Skin epidermis (tissue), 12 donors: ENCODE data around the gene EEFSEC.

ENCODE experiments used
- H3K27ac ChIP-seq, 21 experiments: fragments of 200-600 bp; sonication (generic) in 11 of 21; one replicate each; pipeline ENCODE4 v1.5.0; 2020; ENCODE audit warnings: mild to moderate bottlenecking in 3 of 21, inconsistent platforms in 2 of 21, moderate library complexity in 2 of 21
- H3K4me3 ChIP-seq, 7 experiments: fragments of 200-600 bp; sonication (generic) in 2 of 7; one replicate each; pipeline ENCODE4 v1.5.0; 2020; ENCODE audit warnings: inconsistent platforms in 2 of 7, mild to moderate bottlenecking in 2 of 7, moderate library complexity in 1 of 7

The EEFSEC gene

DNA sequence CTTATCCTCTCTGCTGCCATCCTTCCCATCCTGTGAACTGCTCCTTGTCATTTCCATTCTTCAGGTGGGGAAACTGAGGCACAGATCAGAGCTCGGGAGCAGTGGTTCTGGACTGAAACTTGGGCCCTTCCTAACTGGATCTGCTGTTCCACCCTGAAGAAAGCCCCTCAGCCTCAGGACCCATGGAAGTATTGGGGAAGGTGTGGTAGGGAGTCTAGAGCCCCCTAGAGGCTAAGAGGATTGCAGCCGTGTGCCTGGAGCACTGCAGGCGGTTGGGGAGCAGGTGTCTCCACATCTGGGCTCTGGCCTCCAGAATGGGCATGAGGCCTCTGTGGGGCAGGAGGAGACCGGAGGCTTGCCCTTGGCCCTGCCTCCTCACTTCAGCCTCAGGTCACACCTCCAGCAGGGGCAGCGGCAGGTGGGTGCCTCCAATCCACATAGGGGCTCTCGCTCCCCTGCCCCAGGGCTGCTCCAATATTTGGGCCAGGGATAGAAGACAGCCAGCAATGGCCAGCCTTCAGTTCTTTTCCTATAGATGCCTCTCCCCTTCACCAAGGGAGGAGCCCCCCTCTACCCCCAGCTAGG, 285.3 kb downstream of the EEFSEC start:
- H3K4me3 ChIP-seq, result no peak overlapping the region
- H3K27ac ChIP-seq, result no peak overlapping the region

DNA sequence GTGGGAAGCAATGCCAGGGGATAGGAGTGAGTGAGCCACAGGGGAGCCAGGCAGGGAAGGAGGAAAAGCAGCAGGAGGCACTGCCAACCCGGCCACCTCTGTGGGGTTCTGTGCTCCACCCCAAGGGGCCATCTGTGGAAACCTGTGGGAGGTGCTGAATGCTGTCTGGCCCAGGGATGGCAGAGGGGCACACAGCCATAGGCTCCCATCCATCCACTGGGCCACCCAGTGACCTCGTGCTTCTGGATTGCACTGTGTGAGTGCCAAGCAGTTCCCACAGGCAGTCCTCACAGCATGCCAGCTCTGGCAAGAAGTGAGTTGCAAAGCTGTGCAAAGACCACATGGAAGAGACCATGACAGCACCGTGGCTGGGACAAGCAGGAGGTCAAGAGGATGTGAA, 285.9 kb downstream of the EEFSEC start:
- Histone ChIP-seq H3K27ac (no peak overlapping the region), H3K4me3 (no peak overlapping the region)

DNA sequence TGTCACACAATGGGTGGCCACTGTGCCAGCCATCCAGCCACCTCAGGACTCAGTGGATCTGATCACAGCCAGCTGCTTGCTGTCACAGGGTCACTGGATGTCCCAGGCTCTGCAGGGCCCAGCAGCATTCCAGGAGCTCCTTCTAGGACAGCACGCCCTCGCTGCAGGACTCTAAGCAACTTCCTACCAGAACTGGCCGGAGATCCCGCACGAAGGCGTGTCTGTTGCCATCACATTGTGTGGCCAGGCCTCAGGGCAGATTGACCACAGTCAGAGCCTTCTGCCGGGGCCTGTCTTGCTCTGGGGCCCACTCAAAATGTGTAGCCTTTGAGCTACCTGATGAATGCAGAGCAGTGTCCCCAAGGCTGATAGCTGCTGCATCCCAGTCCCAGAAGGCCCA, 288.8 kb downstream of the EEFSEC start:
- Histone ChIP-seq H3K4me3 (no peak overlapping the region), H3K27ac (no peak overlapping the region)

DNA sequence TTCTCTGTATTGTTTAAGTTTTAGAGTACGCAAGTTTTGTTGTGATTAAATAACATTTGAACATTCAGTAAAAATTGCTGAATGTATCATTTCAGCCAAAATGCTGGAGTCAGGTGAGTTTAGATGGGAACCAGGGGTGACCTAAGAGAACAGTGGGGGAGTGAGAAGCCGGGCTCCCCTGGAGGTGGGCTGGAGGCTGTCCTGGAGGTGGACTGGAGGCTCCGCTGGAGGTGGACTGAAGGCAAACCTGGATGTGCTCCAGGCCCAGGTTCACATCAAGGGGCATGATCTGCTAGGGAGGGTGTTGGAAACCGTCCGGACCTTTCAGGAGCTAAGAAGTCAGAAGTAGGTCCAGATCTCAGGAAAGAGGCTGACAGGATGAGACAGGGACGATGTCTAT, 289.7 kb downstream of the EEFSEC start:
- H3K27ac ChIP-seq, result no peak overlapping the region

DNA sequence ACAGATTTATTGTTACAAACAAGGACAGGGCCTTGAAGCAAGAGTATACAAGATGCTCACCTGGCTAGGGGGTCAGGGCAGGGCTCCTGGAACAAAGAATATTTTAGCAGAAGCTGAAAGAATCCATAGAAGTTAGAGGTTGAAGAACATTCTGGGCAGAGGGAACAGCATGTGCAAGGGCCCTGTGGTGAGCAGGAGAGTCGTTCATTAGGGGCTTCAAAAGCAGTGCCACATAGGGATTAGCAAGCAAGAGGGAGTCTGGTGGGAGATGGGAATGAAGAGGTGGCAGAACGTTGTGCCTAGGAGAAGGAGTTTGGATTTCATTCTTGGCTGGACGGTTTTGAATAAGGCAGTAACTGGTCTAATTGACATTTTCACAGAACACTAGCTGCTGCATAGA, 290.5 kb downstream of the EEFSEC start:
- H3K27ac ChIP-seq, result no peak overlapping the region
- no peak overlapping the region for H3K4me3 ChIP-seq

More for the DNA sequence above, 289.7 kb downstream of the EEFSEC start:
- H3K4me3 ChIP-seq, result no peak overlapping the region

DNA sequence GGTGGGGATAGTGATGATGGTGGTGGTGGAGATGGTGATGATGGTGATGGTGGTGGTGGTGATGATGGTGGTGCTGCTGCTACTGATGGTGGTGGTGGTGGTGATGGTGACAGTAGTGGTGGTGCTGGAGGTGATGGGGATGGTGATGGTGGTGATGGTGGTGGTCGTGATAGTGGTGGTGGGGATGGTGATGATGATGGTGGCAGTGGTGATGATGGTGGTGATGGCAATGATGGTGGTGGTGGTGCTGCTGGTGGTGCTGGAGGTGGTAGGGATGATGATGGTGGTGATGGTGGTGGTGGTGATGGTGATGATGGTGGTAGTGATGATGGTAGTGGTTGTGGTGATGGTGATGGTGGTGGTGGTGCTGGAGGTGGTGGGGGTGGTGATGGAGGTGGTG, 292.1 kb downstream of the EEFSEC start:
- H3K4me3 ChIP-seq, result no peak overlapping the region
- H3K27ac ChIP-seq, result no peak overlapping the region

DNA sequence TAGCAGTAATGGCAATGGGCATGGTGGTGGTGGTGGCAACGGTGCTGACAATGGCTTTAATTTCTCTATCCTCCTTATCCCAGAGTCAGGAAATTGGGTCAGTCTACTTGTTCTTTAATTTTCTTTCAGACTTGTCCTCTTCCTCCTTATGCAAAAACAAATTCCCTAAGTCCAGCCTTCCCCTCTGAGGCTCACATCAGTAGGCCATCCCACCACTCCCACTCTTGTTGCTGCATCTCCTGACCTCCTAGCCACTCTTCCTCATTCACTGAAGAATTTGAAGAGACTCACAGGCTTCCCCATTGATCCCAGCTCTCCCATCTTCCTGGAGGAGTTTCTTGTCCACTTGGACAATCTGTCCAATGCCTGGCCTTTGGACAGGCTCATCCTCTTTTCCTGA, 293.5 kb downstream of the EEFSEC start:
- Histone ChIP-seq H3K4me3 (no peak overlapping the region), H3K27ac (no peak overlapping the region)

DNA sequence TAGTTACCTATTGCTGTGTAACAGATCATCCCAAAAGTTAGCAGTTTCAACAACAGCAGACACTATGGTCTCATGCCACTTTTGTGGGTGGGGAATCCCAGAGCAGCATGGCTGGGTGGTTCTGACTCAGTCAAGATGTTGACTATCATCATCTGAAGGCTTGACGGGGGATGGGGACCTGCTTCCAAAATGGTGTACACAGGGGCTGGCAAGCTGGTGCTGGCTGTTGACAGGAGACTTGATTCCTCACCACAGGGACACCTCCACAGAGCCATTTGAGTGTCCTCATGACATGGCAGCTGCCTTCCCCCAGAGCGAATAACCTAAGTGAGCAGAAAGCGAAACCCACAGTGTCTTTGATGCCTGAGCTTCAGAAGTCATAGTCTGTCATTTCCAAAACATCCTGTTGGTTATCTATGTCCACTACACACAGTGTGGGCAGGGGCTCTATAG, 294.3 kb downstream of the EEFSEC start:
- no peak overlapping the region for H3K4me3 ChIP-seq
- no peak overlapping the region for H3K27ac ChIP-seq

DNA sequence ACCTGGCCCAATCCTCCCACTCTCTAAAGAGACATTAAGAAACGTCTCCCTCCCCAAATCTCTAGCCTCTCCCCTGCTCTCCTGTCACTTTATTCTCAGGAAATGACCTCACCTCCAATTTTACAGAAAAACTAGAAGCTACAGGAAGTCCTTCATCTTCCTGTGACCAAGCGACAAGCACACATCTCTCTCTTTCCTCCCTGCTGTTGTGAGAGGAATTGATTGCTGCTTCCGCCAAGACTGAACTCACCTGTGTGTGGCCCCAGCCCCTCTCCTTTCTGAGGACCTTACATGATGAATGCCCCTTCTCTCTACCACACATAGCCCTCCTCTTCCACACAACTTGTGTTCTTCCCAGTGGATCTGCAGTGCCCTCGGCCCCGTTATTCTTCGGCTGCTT, 295.2 kb downstream of the EEFSEC start:
- H3K4me3 ChIP-seq, result no peak overlapping the region
- no peak overlapping the region for H3K27ac ChIP-seq

DNA sequence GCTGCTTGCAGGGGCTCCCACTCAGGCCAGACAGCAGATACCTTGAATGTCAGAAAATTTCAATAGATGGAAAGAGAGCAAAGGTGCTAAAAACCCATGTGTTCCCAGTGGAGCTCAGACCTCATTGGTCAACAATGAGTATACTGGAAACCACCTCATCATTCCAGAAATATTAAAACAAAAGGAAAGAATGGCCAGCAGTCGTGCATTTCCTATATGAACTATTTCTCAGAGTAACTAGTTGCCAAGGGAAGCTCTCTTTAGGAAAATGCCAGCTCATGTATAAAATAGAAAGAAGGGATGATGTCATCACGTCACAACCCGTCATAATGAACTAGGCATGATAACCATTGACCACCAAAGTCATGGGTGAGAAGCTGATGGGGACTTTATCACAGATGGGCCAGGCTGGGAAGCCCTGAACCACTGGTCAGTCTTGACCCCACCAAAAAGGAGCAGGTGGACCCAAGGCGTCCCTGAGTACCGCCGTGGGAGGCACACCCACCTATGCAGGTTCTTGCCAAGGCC, 295.9 kb downstream of the EEFSEC start:
- H3K27ac ChIP-seq, result no peak overlapping the region
- no peak overlapping the region for H3K4me3 ChIP-seq

DNA sequence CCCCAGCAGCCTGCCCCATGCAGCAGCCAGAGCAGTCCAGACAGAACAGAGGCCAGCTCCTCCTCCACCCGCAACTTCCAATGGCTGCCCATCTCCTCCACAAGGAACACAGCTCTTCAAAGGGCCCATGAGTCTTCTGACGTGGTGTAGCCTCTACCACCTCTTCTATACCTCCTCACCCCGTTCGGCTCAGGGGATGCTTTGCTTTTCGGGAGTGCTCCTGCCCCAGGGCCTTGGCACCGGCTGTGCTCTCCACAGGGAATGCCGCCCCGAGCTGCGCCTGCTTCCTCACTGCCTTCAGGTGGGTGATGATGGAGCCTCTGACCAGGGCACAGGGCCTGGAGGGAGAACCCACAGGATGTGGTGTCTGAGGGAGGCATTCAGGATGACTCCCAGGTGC, 298.8 kb downstream of the EEFSEC start:
- H3K27ac ChIP-seq, result no peak overlapping the region
- H3K4me3 ChIP-seq, result no peak overlapping the region

DNA sequence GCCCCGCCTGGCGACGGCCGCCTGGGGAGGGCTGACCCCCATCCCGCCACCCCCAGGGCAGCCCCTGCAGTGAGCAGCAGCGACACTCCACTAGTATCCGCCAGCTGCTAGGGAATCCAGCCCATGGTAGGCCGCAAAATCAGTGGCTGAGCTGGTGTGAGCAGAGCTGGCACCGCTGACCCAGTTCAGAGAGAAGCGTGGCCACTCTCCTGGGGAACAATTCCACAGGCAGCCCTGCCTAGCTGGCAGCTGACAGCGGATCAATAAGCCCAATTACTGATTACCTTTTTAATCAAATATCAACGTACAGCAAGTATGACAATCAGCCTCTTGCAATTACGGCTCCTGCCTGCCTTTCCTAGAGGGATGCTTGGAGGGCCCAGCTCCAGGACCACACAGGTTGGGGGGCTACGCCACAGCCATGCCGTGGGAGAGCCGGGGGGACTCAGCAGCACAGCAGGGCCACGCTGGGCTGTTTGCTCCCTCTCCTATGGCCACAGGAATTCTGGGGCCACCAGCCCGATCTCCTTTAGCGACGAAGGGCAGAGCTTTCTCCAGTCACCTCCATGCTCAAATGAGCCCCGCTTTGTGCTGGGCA, 299.5 kb downstream of the EEFSEC start:
- no peak overlapping the region for H3K27ac ChIP-seq
- no peak overlapping the region for H3K4me3 ChIP-seq

DNA sequence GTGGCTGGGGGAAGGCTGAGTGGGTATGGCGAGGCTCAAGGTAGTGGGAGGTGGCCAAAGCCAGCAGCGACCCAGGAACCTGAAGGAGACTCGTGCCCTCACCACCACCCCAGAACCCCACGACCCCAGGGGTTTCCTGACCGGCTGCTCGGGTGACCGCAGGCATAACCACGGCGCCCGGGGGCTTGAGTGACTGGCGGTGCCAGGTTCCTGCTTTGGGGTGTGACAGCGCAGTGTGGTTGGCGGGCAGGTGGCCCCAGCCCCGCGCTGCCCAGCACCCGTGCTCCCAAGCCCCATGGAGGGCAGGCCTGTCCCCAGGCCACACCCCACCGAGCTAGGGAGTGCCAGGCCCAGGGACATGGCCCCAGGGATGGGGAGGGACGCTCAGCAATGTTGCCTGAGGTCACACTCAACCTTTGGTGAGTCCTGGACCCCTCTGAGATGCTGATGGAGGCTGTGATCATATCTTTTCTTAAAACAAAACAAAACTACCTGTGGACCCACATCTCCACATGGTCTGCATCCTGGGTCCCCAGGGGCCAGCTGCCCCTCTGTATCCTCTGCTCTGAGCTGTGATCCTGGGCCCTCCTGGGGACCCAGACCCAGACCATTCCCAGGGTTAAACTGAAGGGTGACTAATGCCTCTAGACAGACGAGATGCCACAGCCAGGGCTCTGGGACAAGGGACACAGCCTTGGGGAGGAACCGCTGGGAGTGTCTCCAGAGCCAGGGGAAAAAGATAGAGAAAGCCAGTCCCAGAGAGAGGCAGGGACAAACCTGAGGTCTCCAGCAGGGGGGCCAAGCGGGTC, 300.4 kb downstream of the EEFSEC start:
- H3K4me3 ChIP-seq, result no peak overlapping the region
- H3K27ac ChIP-seq, result no peak overlapping the region

DNA sequence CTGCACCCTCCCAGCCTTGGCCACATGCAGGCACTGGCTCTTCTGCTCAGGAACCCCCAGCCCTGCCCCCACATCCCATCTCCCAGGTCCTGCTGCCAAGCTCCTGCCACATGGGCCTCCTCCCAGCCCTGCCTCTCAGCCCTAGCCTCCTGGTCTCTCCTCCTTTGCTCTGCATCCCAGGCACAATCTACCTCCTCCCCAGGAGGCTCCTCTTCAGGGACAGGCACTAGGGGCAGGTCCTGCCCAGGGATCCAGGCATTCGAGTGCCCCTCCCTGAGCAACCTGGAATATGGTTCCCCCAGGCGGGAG, 301.0 kb downstream of the EEFSEC start:
- Histone ChIP-seq H3K27ac (no peak overlapping the region), H3K4me3 (no peak overlapping the region)

DNA sequence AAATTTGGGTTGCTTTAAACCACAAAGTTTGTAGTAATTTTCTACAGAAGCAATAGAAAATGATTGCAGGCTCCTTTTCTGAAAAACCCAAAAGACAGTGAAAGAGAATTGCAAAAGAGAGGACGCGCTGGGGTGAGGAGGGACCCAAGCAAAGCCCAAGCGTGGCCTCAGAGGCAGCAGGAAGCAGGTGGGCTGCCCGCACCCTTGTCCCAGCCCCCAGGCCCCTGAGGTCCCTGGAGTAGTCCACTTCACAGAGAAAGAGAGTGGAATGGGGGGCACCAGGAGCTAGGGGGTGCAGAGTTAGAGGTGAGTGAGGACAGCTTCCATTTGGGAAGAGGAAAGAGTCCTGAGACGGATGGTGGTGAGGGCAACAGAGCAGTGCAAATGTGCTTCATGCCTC, 301.8 kb downstream of the EEFSEC start:
- no peak overlapping the region for H3K27ac ChIP-seq
- H3K4me3 ChIP-seq, result no peak overlapping the region

DNA sequence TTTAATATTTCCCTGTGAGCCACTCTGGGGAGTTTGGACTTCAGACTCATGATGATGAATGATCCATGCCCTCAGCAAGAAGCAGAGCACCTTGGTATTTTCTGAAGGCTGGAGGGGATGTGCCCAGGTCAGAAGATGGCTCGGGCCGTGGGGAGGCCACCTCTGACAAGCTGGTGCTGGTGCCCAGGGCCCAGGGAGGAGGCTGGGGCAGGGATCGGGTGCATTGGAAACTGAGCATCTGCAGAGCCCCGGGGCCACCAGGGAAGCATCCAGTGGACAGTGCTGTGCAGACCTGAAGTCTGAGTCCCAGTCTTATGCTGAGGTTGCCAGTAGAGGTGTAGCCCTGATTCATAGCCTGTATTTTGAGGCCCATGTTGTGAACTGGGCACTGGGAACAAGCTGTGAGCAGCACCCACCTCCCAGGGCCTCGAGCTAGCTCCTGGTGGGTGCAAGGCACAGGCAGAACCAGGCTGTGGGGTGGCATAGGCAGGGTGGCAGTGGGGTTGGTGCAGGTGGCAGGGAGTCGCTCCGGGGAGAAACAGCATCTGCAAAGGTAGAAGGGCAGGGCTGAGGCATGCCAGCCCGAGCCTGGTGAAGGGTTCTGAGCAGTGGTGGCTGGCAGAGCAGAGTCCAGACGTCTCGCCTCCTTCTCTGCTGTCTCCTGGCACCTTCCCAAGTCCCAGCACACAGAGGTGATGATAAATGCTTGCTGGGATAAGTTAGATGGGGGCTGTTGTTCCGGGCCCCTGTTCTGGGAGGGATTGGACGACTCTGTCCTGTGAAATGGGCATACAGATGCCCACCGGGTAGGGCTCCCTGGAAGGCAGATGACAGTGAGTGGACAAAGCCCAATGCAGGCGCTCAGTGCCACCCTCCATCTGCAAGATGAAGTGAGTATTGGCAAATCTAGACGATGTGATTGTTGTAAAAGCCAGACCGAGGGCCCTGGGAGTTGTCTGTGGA, 302.8 kb downstream of the EEFSEC start:
- Histone ChIP-seq H3K4me3 (no peak overlapping the region), H3K27ac (no peak overlapping the region)

DNA sequence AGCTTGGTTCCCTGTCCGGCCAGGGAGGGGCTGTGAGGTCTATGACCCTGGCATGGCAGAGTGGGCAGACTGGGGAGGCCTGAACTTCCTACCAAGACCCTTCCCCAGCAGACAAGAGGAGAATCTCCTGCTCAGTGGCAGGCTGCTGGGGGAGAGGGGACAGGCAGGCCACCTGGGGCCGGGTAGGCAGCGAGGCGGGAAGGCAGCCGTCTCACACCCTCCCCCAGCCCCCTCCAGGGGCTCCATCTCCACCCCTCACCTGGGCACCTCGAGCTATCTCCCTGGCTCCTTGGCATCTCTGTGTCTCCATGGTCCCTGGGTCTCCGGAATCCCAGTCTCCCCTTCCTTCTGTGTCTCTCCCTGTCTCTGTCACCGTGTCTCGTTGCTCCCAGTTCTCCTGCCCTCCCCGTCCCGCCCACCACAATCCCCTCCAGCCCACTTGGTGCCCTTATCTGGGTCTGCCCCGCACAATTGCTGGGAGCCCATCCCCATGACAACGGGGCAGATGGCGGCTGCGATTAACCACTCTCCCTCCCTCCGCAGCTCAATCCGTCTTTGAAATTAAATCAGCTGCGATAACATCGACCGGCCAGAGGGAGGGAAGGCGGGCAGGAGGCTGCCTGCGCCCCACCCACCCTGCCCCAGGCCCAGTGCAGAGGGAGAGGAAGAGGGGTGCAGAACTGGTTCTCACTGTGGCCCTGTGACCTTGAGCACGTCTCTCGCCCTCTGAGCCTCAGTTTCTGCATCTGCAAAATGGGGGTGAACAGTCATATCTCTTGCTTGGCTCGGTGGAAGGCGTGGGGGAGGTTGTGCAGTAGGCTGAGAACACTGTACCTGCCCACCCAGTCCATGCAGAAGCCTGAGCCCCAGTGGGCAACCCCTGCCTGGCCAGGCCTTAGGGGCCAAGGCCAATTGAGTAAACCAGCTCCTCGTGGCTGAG, 303.8 kb downstream of the EEFSEC start:
- Histone ChIP-seq H3K27ac (no peak overlapping the region), H3K4me3 (no peak overlapping the region)

DNA sequence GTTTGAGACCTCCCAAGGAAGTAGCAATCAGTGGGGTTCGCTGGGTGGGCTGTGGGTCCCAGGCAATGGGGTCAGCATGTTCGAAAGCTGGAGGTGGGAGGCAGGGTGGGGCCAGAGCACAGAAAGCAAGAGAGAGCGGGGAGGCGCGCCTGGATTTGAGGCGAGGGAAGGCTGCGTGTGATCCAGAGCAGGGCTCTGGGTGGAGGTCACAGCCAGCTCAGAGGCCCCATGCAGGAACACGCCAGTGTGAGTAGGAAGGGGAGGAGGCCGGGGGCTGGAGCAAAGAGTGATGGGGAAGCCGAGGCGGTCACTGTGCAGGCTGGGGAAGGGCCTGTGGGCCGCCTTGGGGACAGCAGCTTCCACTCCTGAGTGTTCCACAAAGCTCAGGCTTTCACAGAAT, 304.7 kb downstream of the EEFSEC start:
- no peak overlapping the region for H3K27ac ChIP-seq
- no peak overlapping the region for H3K4me3 ChIP-seq
